Stimulated activated CD4-positive, alpha-beta T cell treated with anti-CD3 and anti-CD28 coated beads, TNF-alpha, amount 100 ng/mL, for 48 hours (primary cell): ENCODE results near the gene FCGBP.
A peak's percentile ranks its signal among the peaks of the same experiment; 100 is the strongest.

Experiments used
- DNase-seq, 3 donors: peaks; one replicate each; pipeline ENCODE4 v3.0.0-alpha.2; 2020; ENCODE audit warnings: low read depth in 3 of 3

The FCGBP gene

GRCh38 chr19:39946532-39946931, 12.1 kb upstream of the FCGBP start:
- no peak for DNase-seq

- no peak for DNase-seq
Observed at GRCh38 chr19:39943586-39943985, 9.2 kb upstream of the FCGBP start.

DNA sequence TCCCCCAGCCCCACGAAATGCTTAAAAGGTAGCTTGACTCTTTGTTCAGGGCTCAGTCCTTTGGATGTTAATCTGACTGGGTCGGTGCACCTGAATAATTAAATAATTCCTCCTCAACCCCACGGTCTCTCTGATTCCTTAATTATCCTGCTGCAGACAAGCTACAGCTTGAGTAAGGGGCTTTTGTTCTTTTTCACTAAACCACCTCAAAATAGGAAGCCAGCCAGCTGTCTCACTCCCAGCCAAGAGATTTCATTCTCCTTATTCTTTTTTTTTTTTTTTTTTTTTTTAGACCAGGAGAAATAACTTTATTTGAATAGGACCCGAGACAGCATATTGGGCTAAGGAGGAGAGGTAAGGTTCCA, 7.9 kb upstream of the FCGBP start:
- no peak for DNase-seq

- no peak for DNase-seq
Observed at GRCh38 chr19:39941615-39942365, 7.4 kb upstream of the FCGBP start.

- no peak for DNase-seq
Observed at GRCh38 chr19:39941151-39941550, 6.7 kb upstream of the FCGBP start.

GRCh38 chr19:39940221-39940833, 5.9 kb upstream of the FCGBP start:
- no peak for DNase-seq

DNA sequence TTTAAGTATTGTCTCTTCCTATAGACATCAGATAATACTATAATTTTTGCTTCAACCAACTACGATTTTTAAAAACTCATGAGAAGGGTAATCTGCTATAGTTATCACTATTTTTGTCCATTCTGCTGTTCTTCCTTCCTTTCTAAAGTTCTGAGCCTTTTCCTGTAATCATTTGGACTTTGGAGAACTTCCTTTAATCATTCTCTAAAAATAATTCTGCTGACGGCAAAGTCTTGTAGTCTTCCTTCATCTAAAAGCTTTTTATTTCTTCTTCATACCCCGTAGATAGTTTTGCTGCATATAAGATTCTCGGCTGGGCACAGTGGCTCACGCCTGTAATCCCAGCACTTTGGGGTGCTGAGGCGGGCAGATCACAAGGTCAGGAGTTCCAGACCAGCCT, 5.1 kb upstream of the FCGBP start:
- no peak for DNase-seq

GRCh38 chr19:39937787-39938186, 3.4 kb upstream of the FCGBP start:
- DNase-seq = no peak

DNA sequence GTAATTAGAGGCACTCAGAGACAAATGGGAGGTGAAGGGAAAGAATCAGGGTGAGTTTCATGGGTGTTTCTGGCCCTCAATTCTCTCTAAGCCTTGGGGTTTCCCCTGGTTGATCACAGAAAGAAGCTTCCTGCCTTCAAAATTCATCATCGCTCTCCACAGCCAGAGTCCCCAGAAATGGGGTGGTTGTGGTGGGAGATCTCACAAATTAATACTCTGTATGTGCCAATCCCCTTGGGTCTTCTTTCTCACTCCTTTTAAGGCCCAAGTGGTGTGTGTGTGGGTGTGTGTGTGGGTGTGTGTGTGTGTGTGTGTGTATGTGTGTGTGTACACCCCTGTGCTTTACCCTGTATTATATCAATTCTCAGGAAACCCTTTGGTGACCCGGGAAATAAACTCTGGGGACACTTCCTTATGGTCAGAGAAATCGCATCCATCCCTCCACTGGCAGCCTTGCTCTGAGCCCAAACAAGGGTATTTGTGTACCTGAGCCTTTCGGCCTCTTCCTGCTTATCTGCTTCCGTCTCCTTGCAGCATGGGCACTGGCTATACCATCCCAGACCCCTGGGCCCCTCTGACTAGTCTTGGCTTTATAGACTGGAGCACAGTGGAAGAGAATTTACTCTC, 2.8 kb upstream of the FCGBP start:
- peak in 1 of 3 donors; percentile 36 for DNase-seq

DNA sequence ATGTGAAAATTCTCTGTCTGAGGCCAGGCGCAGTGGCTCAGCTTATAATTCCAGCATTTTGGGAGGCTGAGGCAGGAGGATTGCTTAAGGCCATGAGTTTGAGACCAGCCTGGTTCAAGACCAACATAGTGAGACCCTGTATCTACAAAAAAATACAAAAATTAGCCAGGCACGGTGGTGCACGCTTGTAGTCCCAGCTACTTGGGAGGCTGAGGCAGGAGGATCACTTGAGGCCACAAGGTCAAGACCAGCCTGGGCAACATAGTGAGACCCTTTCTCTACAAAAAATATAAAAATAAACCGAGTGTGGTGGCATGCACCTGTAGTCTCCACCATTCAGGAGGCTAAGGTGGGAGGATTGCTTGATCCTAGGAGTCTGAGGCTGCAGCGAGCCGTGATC, 2.2 kb upstream of the FCGBP start:
- DNase-seq = no peak

DNA sequence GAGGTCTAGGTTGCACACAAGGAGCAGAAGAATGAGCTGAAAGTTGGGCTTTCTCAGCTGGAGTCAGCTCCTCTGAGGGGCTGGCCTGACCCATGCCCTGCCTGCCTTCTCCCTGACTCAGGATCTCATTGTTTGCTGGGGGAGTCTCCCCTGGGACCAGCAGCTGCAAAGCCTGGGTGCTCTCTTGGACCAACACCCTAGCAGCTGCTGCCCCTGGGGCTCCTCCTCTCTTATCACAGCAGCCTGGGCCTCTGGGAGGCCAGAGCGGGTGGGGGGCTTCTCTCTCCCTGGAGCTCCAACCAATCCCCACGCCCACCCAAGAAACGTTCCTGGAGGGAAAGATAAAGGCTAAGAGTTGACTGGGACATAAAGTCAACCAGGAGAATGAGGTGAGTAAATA, 1.6 kb upstream of the FCGBP start:
- DNase-seq = no peak

DNA sequence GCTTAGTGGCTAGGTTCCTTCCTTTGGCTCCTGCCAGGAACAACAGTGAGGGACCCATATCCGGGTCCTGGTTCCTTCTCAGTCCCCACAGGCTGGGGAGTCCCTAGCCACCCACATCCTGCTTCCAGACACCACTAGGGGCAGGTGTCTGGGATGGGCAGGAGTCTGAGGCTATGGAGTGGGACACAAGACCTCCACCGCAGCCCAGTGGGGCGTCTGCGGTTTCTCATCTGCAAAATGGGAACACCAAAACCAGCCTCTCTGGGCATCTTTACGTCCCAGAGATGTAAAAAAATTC, 879 bp upstream of the FCGBP start:
- no peak for DNase-seq

- no peak for DNase-seq
Observed at GRCh38 chr19:39929750-39930149, 4.7 kb downstream of the FCGBP start.

GRCh38 chr19:39928357-39928725, 6.1 kb downstream of the FCGBP start:
- DNase-seq = no peak

DNA sequence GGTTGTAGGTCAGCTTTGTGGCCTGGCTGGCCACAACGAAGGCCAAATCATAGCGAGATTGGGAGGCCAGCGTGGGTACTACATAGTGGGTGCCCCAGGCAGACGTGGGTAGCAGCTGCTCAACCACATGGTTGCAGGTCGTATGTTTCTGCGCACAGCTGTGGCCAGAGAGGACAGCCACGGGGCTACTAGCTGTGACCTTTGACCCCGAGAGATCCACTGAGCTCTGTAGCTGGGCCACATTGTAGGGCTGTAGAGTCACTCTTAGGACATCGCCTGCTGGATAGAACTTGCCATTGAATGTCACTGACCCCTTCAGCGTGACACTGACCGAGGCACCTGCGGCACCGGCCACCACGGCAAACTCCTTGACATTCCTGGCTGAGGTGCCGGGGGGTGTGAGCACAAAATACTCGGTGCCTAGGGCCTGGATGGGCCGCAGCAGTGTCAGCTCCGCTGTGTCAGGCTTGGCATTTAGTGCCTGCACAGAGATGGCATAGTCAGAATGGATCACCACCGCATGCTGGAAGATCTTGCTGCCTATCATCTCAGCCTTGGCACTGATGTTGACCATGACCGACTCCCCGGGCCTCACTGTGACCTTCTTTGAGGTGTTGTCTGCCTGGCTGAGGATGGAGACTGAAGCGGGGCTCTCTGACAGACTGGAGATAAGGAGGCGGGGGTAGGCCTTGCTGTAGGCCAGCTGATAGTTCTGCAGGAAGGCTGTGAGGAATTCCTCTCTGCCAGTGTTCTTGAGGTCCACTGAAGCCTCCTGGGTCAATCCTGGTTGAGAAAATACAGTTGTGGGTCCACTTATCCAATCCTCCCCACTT, 6.7 kb downstream of the FCGBP start:
- no peak for DNase-seq

GRCh38 chr19:39927076-39927475, 7.4 kb downstream of the FCGBP start:
- no peak for DNase-seq

DNA sequence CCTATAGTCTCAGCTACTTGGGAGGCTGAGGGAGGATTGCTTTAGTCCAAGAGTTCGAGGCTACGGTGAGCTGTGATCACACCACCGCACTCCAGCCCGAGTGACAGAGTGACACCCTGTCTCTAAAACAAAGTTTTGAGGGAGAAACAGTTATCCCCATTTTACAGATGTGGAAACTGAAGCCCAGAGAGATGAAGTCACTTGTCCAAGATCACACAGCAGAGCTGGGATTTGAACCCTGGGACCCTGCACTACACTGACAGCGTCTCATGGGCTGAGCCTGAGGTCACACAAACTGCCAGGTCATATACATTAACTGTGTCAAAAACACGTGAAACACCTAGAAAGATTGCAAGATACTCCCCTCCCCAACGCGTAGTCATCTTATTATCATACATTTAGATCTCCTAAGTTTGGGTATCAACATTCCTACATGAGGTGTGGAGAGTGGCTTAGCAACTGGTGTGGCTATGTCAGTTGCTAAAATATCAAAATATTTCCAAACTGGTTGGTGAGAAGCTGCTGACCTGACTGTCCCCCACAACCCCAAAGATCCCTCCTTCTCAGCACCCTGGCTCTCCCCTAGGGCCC, 8.2 kb downstream of the FCGBP start:
- no peak for DNase-seq

DNA sequence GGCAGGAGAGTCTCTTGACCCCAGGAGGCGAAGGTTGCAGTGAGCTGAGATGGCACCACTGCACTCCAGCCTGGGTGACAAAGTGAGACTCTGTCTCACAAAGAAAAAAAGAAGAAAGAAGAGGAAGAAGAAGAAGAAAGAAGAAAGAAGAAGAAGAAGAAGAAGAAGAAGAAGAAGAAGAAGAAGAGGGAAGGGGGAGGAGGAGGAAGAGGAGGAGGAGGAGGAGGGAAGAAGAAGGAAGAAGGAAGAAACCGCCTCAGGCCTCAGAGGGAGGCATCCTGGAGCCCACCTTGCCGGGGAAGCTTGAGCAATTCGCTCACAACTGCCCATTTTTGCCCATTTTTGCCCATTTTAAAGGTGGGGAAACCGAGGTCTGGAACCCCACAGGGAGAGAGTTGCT, 9.5 kb downstream of the FCGBP start:
- DNase-seq = no peak

GRCh38 chr19:39924389-39924788, 10.0 kb downstream of the FCGBP start:
- DNase-seq = no peak

GRCh38 chr19:39923862-39924261, 10.6 kb downstream of the FCGBP start:
- DNase-seq = no peak

GRCh38 chr19:39919976-39920375, 14.5 kb downstream of the FCGBP start:
- DNase-seq = no peak

DNA sequence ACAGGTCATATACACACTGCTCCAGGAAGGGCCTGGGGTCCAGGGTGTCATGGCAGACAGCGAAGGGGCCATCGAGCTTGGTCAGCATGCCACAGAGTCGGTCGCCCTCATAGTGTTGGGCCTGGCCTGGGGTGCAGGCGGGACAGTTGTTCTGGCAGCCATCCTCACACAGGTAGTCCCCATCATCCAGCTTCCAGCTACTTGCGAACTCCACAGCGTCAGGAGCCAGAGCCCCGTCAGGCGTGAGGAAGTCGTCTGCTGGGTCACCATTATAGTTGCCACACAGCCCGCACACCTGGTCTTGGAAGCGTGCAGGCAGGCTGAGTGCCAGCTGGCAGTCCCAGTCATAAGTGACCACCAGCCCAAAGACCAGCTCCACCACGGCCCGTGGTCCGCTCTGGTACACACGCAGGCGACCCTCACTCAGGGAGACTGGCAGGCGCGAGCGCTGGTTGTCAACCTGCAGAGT, 16.2 kb downstream of the FCGBP start:
- DNase-seq = no peak
